ENCODE data around the gene CPNE6. TPM values are rescaled to one million over a fixed set of nuclear protein-coding genes. Genes with fewer than 3 reads are reported as not detected.

The CPNE6 gene
- total RNA-seq, 1 donor from 2014 or later = not detected

- Histone ChIP-seq H3K27me3 (ENCODE audit: control insufficient read depth, insufficient read depth, low read length) (no peaks in the 10 kb centered on the region), H3K4me3 (ENCODE audit: low read depth, low read length) (no peak overlapping the region), H3K36me3 (ENCODE audit: control insufficient read depth, insufficient read depth, low read length) (no peaks in the 10 kb centered on the region)
- no peak for TF ChIP-seq CTCF (IDR thresholded peaks at IDR 0.05; ENCODE audit: insufficient read depth, low read length, severe bottlenecking)
- FAIRE-seq (no peak), DNase-seq (ENCODE audit: low read depth) (no peak)
Measured at GRCh38 chr14:24110523-24110922, 39.2 kb downstream of the CPNE6 start.

GRCh38 chr14:24113379-24113800, 42.0 kb downstream of the CPNE6 start:
- no peaks in the 10 kb centered on the region for H3K27me3 ChIP-seq (ENCODE audit: control insufficient read depth, insufficient read depth, low read length)
- H3K36me3 ChIP-seq (ENCODE audit: control insufficient read depth, insufficient read depth, low read length) = peaks cover 12% of the 10 kb centered on the region
- FAIRE-seq (no peak), DNase-seq (ENCODE audit: low read depth) (no peak)
- peak overlapping the region; percentile 60 for H3K4me3 ChIP-seq (ENCODE audit: low read depth, low read length)
- TF ChIP-seq CTCF (IDR thresholded peaks at IDR 0.05; ENCODE audit: insufficient read depth, low read length, severe bottlenecking) = no peak

GRCh38 chr14:24113801-24114531, 42.6 kb downstream of the CPNE6 start:
- TF ChIP-seq CTCF (IDR thresholded peaks at IDR 0.05; ENCODE audit: insufficient read depth, low read length, severe bottlenecking) = no peak
- H3K27me3 ChIP-seq (ENCODE audit: control insufficient read depth, insufficient read depth, low read length) = no peaks in the 10 kb centered on the region
- peak overlapping the region; percentile 60 for H3K4me3 ChIP-seq (ENCODE audit: low read depth, low read length)
- DNase-seq (ENCODE audit: low read depth) = peak; percentile 76
- H3K36me3 ChIP-seq (ENCODE audit: control insufficient read depth, insufficient read depth, low read length) = peaks cover 14% of the 10 kb centered on the region
- FAIRE-seq = no peak

GRCh38 chr14:24114532-24115421, 43.4 kb downstream of the CPNE6 start, which contains the start of the genes DCAF11 and NRL:
Gene DCAF11 (plus strand): TSS chr14:24114777. CDS start chr14:24115595, 818 bp downstream.
Gene NRL (minus strand): TSS chr14:24114949. CDS start chr14:24082848, 32,101 bp downstream.
- Histone ChIP-seq H3K27me3 (ENCODE audit: control insufficient read depth, insufficient read depth, low read length) (no peaks in the 10 kb centered on the region), H3K36me3 (ENCODE audit: control insufficient read depth, insufficient read depth, low read length) (peaks cover 18% of the 10 kb centered on the region), H3K4me3 (ENCODE audit: low read depth, low read length) (peak within 1 kb of the TSS; percentile 63)
- peak; percentile 99 for DNase-seq (ENCODE audit: low read depth)
- TF ChIP-seq CTCF (IDR thresholded peaks at IDR 0.05; ENCODE audit: insufficient read depth, low read length, severe bottlenecking) = no peak
- FAIRE-seq = peak; percentile 23

DNA sequence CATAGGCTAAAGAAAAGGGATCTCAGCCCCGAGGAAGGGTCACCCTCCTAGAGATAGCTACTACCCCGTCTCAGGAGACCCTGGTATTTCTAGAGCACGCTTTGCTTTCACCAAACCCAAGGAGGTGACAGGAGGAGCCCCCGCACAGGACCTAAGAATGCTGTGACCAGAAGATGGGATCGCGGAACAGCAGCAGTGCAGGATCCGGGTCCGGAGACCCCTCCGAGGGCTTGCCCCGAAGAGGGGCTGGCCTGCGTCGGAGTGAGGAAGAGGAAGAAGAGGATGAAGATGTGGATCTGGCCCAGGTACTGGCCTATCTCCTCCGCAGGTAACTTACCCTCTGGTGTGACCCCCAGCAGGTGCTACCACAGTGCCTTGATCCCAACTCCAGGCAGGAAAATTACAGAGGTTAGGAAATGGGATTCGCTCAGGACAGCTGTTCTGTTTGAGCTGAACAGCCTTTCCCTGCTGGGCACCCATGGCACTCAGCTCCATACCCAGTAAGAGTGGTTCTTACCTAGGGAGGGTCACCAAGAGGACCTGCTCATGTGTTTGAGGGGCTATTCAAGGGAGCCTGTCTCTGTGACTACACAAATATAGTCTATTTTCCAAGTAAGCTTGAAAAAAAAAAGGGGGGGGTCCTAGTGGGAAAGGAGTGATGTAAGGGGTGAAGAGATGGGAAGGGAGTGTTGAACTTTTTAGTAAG, 44.2 kb downstream of the CPNE6 start:
- no peaks in the 10 kb centered on the region for H3K27me3 ChIP-seq (ENCODE audit: control insufficient read depth, insufficient read depth, low read length)
- DNase-seq (ENCODE audit: low read depth) = no peak
- no peak for TF ChIP-seq CTCF (IDR thresholded peaks at IDR 0.05; ENCODE audit: insufficient read depth, low read length, severe bottlenecking)
- peaks cover 22% of the 10 kb centered on the region for H3K36me3 ChIP-seq (ENCODE audit: control insufficient read depth, insufficient read depth, low read length)
- no peak for FAIRE-seq
- H3K4me3 ChIP-seq (ENCODE audit: low read depth, low read length) = peak overlapping the region; percentile 63
